Liver (tissue), 9 donors: ENCODE measurements around the gene HES3. TPM values are rescaled to one million over a fixed set of nuclear protein-coding genes. Genes with fewer than 3 reads are reported as not detected.

Experiments used
- DNase-seq: peaks from one replicate; pipeline ENCODE4 v3.0.0-alpha.2; 2017; ENCODE audit warnings: low spot score
- H3K27ac ChIP-seq, 2 donors: one replicate each; pipeline ENCODE4 v1.7.0; 2013; ENCODE audit warnings: inconsistent platforms in 2 of 2, low read length in 2 of 2, control low read depth in 1 of 2, low read depth in 1 of 2, mild to moderate bottlenecking in 1 of 2
- H3K27me3 ChIP-seq, 4 donors: one replicate each; pipeline versions ENCODE4 v1.6.1 to v1.7.0; 2013; ENCODE audit warnings: low read length in 3 of 4, inconsistent platforms in 1 of 4, mild to moderate bottlenecking in 1 of 4, moderate library complexity in 1 of 4; ENCODE audit not compliant: control insufficient read depth in 4 of 4, insufficient read depth in 4 of 4
- H3K36me3 ChIP-seq, 4 donors: one replicate each; pipeline versions ENCODE4 v1.6.1 to v1.7.0; 2013; ENCODE audit warnings: low read length in 3 of 4, mild to moderate bottlenecking in 3 of 4, low read depth in 1 of 4, moderate library complexity in 1 of 4; ENCODE audit not compliant: control insufficient read depth in 4 of 4, insufficient read depth in 3 of 4
- H3K4me1 ChIP-seq, 4 donors: one replicate each; pipeline versions ENCODE4 v1.6.1 to v1.7.0; 2013; ENCODE audit warnings: low read length in 3 of 4, mild to moderate bottlenecking in 3 of 4, moderate library complexity in 1 of 4; ENCODE audit not compliant: control insufficient read depth in 4 of 4, insufficient read depth in 4 of 4
- H3K4me3 ChIP-seq, 3 donors: one replicate each; pipeline versions ENCODE4 v1.6.1 to v1.7.0; 2013; ENCODE audit warnings: low read length in 3 of 3, control low read depth in 1 of 3, low read depth in 1 of 3, mild to moderate bottlenecking in 1 of 3
- H3K9ac ChIP-seq, 2 donors: one replicate each; pipeline ENCODE4 v1.7.0; 2013; ENCODE audit warnings: low read length in 2 of 2, mild to moderate bottlenecking in 2 of 2, moderate library complexity in 2 of 2, control low read depth in 1 of 2, low read depth in 1 of 2
- H3K9me3 ChIP-seq, 4 donors: one replicate each; pipeline versions ENCODE4 v1.6.1 to v1.7.0; 2013; ENCODE audit warnings: low read length in 3 of 4; ENCODE audit not compliant: control insufficient read depth in 4 of 4
- EGR1 ChIP-seq, 2 donors: IDR thresholded peaks; 2 replicates each; pipeline ENCODE4 v1.6.1; 2016 to 2018; ENCODE audit warnings: antibody characterized with exemption in 2 of 2, low read depth in 2 of 2
- FOXA1 ChIP-seq: IDR thresholded peaks from 2 replicates; pipeline ENCODE4 v1.6.1; 2016; ENCODE audit warnings: antibody characterized with exemption
- FOXA2 ChIP-seq: IDR thresholded peaks from 2 replicates; pipeline ENCODE4 v1.6.1; 2016; ENCODE audit warnings: antibody characterized with exemption
- GABPA ChIP-seq, 2 donors: IDR thresholded peaks in 1 of 2; conservative IDR thresholded peaks in 1 of 2; 2 replicates each; pipeline ENCODE4 v1.6.1; 2016; ENCODE audit warnings: antibody characterized with exemption in 2 of 2, mild to moderate bottlenecking in 1 of 2, moderate library complexity in 1 of 2
- HNF4A ChIP-seq, 2 donors: conservative IDR thresholded peaks; 2 replicates each; pipeline ENCODE4 v1.6.1; 2016; ENCODE audit warnings: antibody characterized with exemption in 2 of 2, mild to moderate bottlenecking in 2 of 2
- HNF4G ChIP-seq: IDR thresholded peaks from 2 replicates; pipeline ENCODE4 v1.6.1; 2016; ENCODE audit warnings: antibody characterized with exemption
- JUND ChIP-seq, 2 donors: IDR thresholded peaks; 2 replicates each; pipeline ENCODE4 v1.6.1; 2016; ENCODE audit warnings: antibody characterized with exemption in 2 of 2
- NR2F2 ChIP-seq: IDR thresholded peaks from 2 replicates; pipeline ENCODE4 v1.6.1; 2016; ENCODE audit warnings: antibody characterized with exemption
- RAD21 ChIP-seq, 2 donors: IDR thresholded peaks; 2 replicates each; pipeline ENCODE4 v1.6.1; 2016; ENCODE audit warnings: antibody characterized with exemption in 2 of 2, mild to moderate bottlenecking in 2 of 2
- RXRA ChIP-seq, 2 donors: IDR thresholded peaks; 2 replicates each; pipeline ENCODE4 v1.6.1; 2017 to 2018; ENCODE audit warnings: antibody characterized with exemption in 2 of 2, mild to moderate bottlenecking in 1 of 2
- SP1 ChIP-seq: IDR thresholded peaks from 2 replicates; pipeline ENCODE4 v1.6.1; 2018; ENCODE audit warnings: antibody characterized with exemption, mild to moderate bottlenecking
- TAF1 ChIP-seq: conservative IDR thresholded peaks from 2 replicates; pipeline ENCODE4 v1.6.1; 2016; ENCODE audit warnings: antibody characterized with exemption, mild to moderate bottlenecking
- YY1 ChIP-seq: IDR thresholded peaks from 2 replicates; pipeline ENCODE4 v1.6.1; 2016; ENCODE audit warnings: antibody characterized with exemption, mild to moderate bottlenecking
- WGBS: extraction: QIAGEN DNeasy Blood & Tissue Kit; methylation state at CpG from one replicate; pipeline ENCODE4 v1.1.7; 2013; 5-methylcytosine and 5-hydroxymethylcytosine counted together
- polyA plus RNA-seq, 2 donors: library from polyadenylated mRNA; stranded (reverse) in 1 of 2; unstranded in 1 of 2; fragments of 200-250 nt in 1 of 2; fragments of >200 nt in 1 of 2; fragmentation: Nextera tagmentation in 1 of 2; extraction: Ambion mirVana in 1 of 2; gene quantifications; one replicate each; pipeline versions ENCODE4 v1.2.1 to v1.2.3, GENCODE V29; 2013 to 2015
- total RNA-seq, 2 donors: library from RNA; depleted of rRNA; stranded (reverse); fragments of >200 nt; gene quantifications; one replicate each; pipeline ENCODE4 v1.2.3, GENCODE V29; 2014
- TF ChIP-seq, protein P1 (sequence below): IDR thresholded peaks from 2 replicates; pipeline ENCODE4 v1.6.1; 2016; ENCODE audit warnings: antibody characterized with exemption
- TF ChIP-seq, protein P2 (sequence below): IDR thresholded peaks from 2 replicates; pipeline ENCODE4 v1.6.1; 2016; ENCODE audit warnings: antibody characterized with exemption, mild to moderate bottlenecking
- TF ChIP-seq, protein P3 (sequence below): IDR thresholded peaks from 2 replicates; pipeline ENCODE4 v1.6.1; 2016; ENCODE audit warnings: antibody characterized with exemption
- TF ChIP-seq, protein P4 (sequence below): fragments of 150-350 bp; IDR thresholded peaks from 2 replicates; pipeline ENCODE4 v1.5.1; 2017; ENCODE audit warnings: improper control_type of control experiment, low read depth, low read length; ENCODE audit not compliant: missing input control
- TF ChIP-seq, protein P5 (sequence below): IDR thresholded peaks from 2 replicates; pipeline ENCODE4 v1.6.1; 2016; ENCODE audit warnings: antibody characterized with exemption
- donor health status: healthy.
- donor health status: healthy.
- donor health status: healthy.
- donor health status: healthy.
- donor health status: healthy.

The HES3 gene
- total and polyA plus RNA-seq, 4 donors = not detected

DNA sequence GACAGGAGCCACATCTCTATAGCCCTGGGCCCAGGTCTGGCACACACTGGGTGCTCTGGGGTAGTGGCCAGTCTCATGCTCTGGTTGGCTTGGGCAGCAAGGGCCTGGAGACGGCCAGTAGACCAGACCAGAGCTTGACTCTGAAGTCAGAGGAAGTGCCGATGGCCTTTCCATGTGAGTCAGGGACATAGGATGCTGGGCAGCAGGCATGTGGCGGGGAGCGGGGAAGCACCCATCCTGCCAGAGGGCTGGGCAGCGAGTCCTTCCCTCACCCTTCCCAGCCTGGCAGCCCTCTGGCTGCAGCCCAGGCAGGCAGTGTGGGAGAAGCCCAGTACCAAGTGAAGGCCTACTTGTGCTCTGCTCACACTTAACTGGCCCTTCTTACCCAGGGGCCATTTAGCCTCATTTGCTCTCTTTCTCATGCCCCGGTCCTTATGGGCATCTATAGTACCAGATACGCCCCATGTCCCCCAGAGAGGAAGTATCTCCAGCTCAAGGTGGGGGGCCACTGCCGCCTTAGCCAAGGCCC is 13.6 kb downstream of the HES3 start:
- 91% methylated on average over 8 of the region's 8 CpGs for WGBS
- TF ChIP-seq SP1 (no peak), RXRA (IDR thresholded peaks at IDR 0.05) (no peak), FOXA2 (no peak), GABPA (IDR thresholded peaks at IDR 0.05 in 1 of 2, conservative IDR thresholded peaks at IDR 0.05 in 1 of 2) (no peak), NR2F2 (no peak), FOXA1 (no peak), HNF4A (conservative IDR thresholded peaks at IDR 0.05) (no peak), RAD21 (IDR thresholded peaks at IDR 0.05) (no peak), YY1 (no peak), EGR1 (IDR thresholded peaks at IDR 0.05; ENCODE audit: low read depth in 2 of 2) (no peak), JUND (IDR thresholded peaks at IDR 0.05) (no peak), HNF4G (no peak), TAF1 (no peak)
- TF ChIP-seq, protein P1, sequence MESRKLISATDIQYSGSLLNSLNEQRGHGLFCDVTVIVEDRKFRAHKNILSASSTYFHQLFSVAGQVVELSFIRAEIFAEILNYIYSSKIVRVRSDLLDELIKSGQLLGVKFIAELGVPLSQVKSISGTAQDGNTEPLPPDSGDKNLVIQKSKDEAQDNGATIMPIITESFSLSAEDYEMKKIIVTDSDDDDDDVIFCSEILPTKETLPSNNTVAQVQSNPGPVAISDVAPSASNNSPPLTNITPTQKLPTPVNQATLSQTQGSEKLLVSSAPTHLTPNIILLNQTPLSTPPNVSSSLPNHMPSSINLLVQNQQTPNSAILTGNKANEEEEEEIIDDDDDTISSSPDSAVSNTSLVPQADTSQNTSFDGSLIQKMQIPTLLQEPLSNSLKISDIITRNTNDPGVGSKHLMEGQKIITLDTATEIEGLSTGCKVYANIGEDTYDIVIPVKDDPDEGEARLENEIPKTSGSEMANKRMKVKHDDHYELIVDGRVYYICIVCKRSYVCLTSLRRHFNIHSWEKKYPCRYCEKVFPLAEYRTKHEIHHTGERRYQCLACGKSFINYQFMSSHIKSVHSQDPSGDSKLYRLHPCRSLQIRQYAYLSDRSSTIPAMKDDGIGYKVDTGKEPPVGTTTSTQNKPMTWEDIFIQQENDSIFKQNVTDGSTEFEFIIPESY = no peak
- TF ChIP-seq, protein P2, sequence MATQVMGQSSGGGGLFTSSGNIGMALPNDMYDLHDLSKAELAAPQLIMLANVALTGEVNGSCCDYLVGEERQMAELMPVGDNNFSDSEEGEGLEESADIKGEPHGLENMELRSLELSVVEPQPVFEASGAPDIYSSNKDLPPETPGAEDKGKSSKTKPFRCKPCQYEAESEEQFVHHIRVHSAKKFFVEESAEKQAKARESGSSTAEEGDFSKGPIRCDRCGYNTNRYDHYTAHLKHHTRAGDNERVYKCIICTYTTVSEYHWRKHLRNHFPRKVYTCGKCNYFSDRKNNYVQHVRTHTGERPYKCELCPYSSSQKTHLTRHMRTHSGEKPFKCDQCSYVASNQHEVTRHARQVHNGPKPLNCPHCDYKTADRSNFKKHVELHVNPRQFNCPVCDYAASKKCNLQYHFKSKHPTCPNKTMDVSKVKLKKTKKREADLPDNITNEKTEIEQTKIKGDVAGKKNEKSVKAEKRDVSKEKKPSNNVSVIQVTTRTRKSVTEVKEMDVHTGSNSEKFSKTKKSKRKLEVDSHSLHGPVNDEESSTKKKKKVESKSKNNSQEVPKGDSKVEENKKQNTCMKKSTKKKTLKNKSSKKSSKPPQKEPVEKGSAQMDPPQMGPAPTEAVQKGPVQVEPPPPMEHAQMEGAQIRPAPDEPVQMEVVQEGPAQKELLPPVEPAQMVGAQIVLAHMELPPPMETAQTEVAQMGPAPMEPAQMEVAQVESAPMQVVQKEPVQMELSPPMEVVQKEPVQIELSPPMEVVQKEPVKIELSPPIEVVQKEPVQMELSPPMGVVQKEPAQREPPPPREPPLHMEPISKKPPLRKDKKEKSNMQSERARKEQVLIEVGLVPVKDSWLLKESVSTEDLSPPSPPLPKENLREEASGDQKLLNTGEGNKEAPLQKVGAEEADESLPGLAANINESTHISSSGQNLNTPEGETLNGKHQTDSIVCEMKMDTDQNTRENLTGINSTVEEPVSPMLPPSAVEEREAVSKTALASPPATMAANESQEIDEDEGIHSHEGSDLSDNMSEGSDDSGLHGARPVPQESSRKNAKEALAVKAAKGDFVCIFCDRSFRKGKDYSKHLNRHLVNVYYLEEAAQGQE = no peak
- TF ChIP-seq, protein P3, sequence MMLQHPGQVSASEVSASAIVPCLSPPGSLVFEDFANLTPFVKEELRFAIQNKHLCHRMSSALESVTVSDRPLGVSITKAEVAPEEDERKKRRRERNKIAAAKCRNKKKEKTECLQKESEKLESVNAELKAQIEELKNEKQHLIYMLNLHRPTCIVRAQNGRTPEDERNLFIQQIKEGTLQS = no peak
- TF ChIP-seq, protein P4, sequence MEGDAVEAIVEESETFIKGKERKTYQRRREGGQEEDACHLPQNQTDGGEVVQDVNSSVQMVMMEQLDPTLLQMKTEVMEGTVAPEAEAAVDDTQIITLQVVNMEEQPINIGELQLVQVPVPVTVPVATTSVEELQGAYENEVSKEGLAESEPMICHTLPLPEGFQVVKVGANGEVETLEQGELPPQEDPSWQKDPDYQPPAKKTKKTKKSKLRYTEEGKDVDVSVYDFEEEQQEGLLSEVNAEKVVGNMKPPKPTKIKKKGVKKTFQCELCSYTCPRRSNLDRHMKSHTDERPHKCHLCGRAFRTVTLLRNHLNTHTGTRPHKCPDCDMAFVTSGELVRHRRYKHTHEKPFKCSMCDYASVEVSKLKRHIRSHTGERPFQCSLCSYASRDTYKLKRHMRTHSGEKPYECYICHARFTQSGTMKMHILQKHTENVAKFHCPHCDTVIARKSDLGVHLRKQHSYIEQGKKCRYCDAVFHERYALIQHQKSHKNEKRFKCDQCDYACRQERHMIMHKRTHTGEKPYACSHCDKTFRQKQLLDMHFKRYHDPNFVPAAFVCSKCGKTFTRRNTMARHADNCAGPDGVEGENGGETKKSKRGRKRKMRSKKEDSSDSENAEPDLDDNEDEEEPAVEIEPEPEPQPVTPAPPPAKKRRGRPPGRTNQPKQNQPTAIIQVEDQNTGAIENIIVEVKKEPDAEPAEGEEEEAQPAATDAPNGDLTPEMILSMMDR = no peak
- TF ChIP-seq, protein P5, sequence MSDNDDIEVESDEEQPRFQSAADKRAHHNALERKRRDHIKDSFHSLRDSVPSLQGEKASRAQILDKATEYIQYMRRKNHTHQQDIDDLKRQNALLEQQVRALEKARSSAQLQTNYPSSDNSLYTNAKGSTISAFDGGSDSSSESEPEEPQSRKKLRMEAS = no peak
- Histone ChIP-seq H3K9me3 (no peaks in the 10 kb centered on the region), H3K9ac (no peak overlapping the region), H3K27me3 (no peaks in the 10 kb centered on the region), H3K4me3 (no peak overlapping the region), H3K36me3 (no peaks in the 10 kb centered on the region), H3K27ac (no peak overlapping the region), H3K4me1 (peaks cover 11 to 27% (median 20%) of the 10 kb centered on the region in 4 donors)
- no peak for DNase-seq
